ENCODE data around the gene MYO18B. TPM values are rescaled to one million over a fixed set of nuclear protein-coding genes. Genes with fewer than 3 reads are reported as not detected.

Gene MYO18B
- total and polyA plus RNA-seq, 9 donors, result 47.3 to 92.1 (median 74.7) TPM

- Histone ChIP-seq H3K27ac (ENCODE audit: low read length) (no peak overlapping the region), H3K4me3 (ENCODE audit: low read length) (no peak overlapping the region), H3K4me1 (ENCODE audit: control insufficient read depth, insufficient read depth, low read length) (peaks cover 2% of the 10 kb centered on the region), H3K27me3 (ENCODE audit: control insufficient read depth, insufficient read depth, low read length) (no peaks in the 10 kb centered on the region), H3K9me3 (replicated peaks; ENCODE audit: control insufficient read depth, low read depth, low read length) (no peaks in the 10 kb centered on the region), H3K36me3 (ENCODE audit: control insufficient read depth, insufficient read depth, low read length) (peaks cover 74% of the 10 kb centered on the region)
- DNase-seq, result no peak
- WGBS (ENCODE audit: insufficient coverage), result 75% methylated on average over 7 of the region's 9 CpGs
Observed at GRCh38 chr22:25772288-25772687, 30.3 kb downstream of the MYO18B start.

- Histone ChIP-seq H3K4me3 (ENCODE audit: low read length) (no peak overlapping the region), H3K9me3 (replicated peaks; ENCODE audit: control insufficient read depth, low read depth, low read length) (no peaks in the 10 kb centered on the region), H3K4me1 (ENCODE audit: control insufficient read depth, insufficient read depth, low read length) (peaks cover 2% of the 10 kb centered on the region), H3K27ac (ENCODE audit: low read length) (no peak overlapping the region), H3K36me3 (ENCODE audit: control insufficient read depth, insufficient read depth, low read length) (peaks cover 69% of the 10 kb centered on the region), H3K27me3 (ENCODE audit: control insufficient read depth, insufficient read depth, low read length) (no peaks in the 10 kb centered on the region)
- no peak for DNase-seq
- 48% methylated on average over 8 of the region's 12 CpGs for WGBS (ENCODE audit: insufficient coverage)
Observed at GRCh38 chr22:25774575-25775026, 32.6 kb downstream of the MYO18B start.

GRCh38 chr22:25775531-25775930, 33.5 kb downstream of the MYO18B start:
- peaks cover 64% of the 10 kb centered on the region for H3K36me3 ChIP-seq (ENCODE audit: control insufficient read depth, insufficient read depth, low read length)
- no peaks in the 10 kb centered on the region for H3K9me3 ChIP-seq (replicated peaks; ENCODE audit: control insufficient read depth, low read depth, low read length)
- H3K27me3 ChIP-seq (ENCODE audit: control insufficient read depth, insufficient read depth, low read length), result no peaks in the 10 kb centered on the region
- no peak for DNase-seq
- peaks cover 2% of the 10 kb centered on the region for H3K4me1 ChIP-seq (ENCODE audit: control insufficient read depth, insufficient read depth, low read length)
- no peak overlapping the region for H3K27ac ChIP-seq (ENCODE audit: low read length)
- H3K4me3 ChIP-seq (ENCODE audit: low read length), result no peak overlapping the region
- 26% methylated on average over 5 of the region's 8 CpGs for WGBS (ENCODE audit: insufficient coverage)

DNA sequence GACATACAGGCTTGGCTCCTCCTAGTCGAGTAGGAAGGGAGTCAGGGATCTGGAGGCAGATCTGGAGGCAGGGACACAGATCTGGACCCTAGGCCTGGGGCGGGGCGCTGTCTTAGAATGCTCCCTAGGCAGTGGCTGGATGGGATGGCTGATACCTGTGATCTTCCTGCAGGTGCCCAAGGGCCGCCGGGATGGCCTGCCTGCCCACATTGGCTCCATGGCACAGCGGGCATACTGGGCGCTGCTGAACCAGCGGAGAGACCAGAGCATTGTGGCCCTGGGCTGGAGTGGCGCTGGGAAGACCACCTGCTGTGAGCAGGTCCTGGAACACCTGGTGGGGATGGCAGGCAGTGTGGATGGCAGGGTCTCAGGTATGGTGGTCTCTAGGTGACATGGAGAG, 35.4 kb downstream of the MYO18B start:
- WGBS (ENCODE audit: insufficient coverage), result 89% methylated on average over 9 of the region's 9 CpGs
- H3K4me1 ChIP-seq (ENCODE audit: control insufficient read depth, insufficient read depth, low read length), result peaks cover 2% of the 10 kb centered on the region
- DNase-seq, result no peak
- H3K36me3 ChIP-seq (ENCODE audit: control insufficient read depth, insufficient read depth, low read length), result peaks cover 59% of the 10 kb centered on the region
- no peak overlapping the region for H3K27ac ChIP-seq (ENCODE audit: low read length)
- no peaks in the 10 kb centered on the region for H3K27me3 ChIP-seq (ENCODE audit: control insufficient read depth, insufficient read depth, low read length)
- no peak overlapping the region for H3K4me3 ChIP-seq (ENCODE audit: low read length)
- no peaks in the 10 kb centered on the region for H3K9me3 ChIP-seq (replicated peaks; ENCODE audit: control insufficient read depth, low read depth, low read length)

DNA sequence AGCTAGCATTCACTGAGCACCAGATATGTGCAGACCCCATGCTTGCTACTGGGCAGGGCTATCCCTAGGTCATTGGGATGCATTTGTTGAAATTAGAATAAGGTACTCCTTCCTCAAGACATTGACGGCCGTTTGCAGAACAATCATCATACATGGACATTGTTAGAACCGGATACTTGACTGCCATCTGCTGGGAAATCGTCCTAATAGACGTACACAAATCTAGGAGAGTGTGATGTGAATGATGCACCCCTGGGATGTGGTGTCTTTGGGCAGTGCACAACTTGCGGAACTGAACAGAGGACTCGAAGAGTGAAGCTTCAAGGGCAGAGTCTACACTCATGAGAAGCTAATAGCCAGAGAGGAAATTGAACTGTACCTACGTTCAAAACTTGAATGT, 35.9 kb downstream of the MYO18B start:
- no peak for DNase-seq
- no peaks in the 10 kb centered on the region for H3K27me3 ChIP-seq (ENCODE audit: control insufficient read depth, insufficient read depth, low read length)
- H3K36me3 ChIP-seq (ENCODE audit: control insufficient read depth, insufficient read depth, low read length), result peaks cover 57% of the 10 kb centered on the region
- peaks cover under 1% of the 10 kb centered on the region for H3K4me1 ChIP-seq (ENCODE audit: control insufficient read depth, insufficient read depth, low read length)
- WGBS (ENCODE audit: insufficient coverage), result 32% methylated on average over 6 of the region's 8 CpGs
- H3K4me3 ChIP-seq (ENCODE audit: low read length), result no peak overlapping the region
- no peak overlapping the region for H3K27ac ChIP-seq (ENCODE audit: low read length)
- no peaks in the 10 kb centered on the region for H3K9me3 ChIP-seq (replicated peaks; ENCODE audit: control insufficient read depth, low read depth, low read length)

DNA sequence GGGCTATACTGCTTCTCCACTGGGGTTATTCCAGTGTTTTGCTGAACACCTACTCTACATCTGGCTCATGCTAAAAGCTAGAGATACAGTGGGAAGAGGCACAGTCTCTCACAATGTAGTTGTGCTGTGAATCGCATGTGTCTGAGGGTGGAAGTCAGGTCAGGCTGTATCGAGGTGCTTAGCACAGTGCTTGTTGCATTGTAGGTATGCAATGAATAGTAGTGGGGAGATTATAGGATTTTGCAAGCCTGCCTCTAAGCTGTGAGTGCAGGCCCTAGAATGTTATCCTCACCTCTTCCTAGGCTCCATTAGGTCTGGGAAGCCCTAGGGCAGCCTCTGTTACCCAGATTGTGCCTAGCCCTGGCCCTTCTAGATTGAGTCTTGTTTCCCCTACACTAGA, 37.4 kb downstream of the MYO18B start:
- Histone ChIP-seq H3K27me3 (ENCODE audit: control insufficient read depth, insufficient read depth, low read length) (no peaks in the 10 kb centered on the region), H3K9me3 (replicated peaks; ENCODE audit: control insufficient read depth, low read depth, low read length) (no peaks in the 10 kb centered on the region), H3K4me3 (ENCODE audit: low read length) (no peak overlapping the region), H3K36me3 (ENCODE audit: control insufficient read depth, insufficient read depth, low read length) (peaks cover 61% of the 10 kb centered on the region), H3K4me1 (ENCODE audit: control insufficient read depth, insufficient read depth, low read length) (no peaks in the 10 kb centered on the region), H3K27ac (ENCODE audit: low read length) (no peak overlapping the region)
- no peak for DNase-seq
- WGBS (ENCODE audit: insufficient coverage), result no CpG with 5 or more reads among the region's 2 CpGs

- DNase-seq, result no peak
- Histone ChIP-seq H3K27me3 (ENCODE audit: control insufficient read depth, insufficient read depth, low read length) (no peaks in the 10 kb centered on the region), H3K9me3 (replicated peaks; ENCODE audit: control insufficient read depth, low read depth, low read length) (no peaks in the 10 kb centered on the region), H3K27ac (ENCODE audit: low read length) (no peak overlapping the region), H3K4me1 (ENCODE audit: control insufficient read depth, insufficient read depth, low read length) (no peaks in the 10 kb centered on the region), H3K4me3 (ENCODE audit: low read length) (no peak overlapping the region), H3K36me3 (ENCODE audit: control insufficient read depth, insufficient read depth, low read length) (peaks cover 61% of the 10 kb centered on the region)
- WGBS (ENCODE audit: insufficient coverage), result 87% methylated on average over 13 of the region's 13 CpGs
Observed at GRCh38 chr22:25779890-25780289, 37.9 kb downstream of the MYO18B start.

DNA sequence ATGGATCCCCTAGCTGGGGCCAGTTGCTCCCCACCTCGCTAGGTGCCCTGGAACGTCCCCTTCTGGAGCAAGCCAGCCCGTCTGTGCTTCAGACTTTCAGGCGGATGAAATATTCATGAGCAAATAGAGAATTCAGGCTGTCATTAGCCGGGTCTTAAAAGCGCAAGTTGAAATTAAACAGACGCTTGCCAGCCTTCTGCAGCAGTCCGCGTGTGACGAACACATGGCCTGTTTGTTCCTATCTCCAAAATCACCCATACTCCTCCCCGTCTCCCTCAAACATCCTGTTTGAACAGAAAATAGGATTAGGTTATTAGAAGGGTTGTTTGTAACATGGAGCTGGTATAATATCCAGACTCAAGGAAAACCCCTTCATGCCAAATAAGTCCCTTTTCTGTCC, 38.7 kb downstream of the MYO18B start:
- peaks cover 61% of the 10 kb centered on the region for H3K36me3 ChIP-seq (ENCODE audit: control insufficient read depth, insufficient read depth, low read length)
- H3K9me3 ChIP-seq (replicated peaks; ENCODE audit: control insufficient read depth, low read depth, low read length), result no peaks in the 10 kb centered on the region
- no peak for DNase-seq
- no peak overlapping the region for H3K27ac ChIP-seq (ENCODE audit: low read length)
- H3K27me3 ChIP-seq (ENCODE audit: control insufficient read depth, insufficient read depth, low read length), result no peaks in the 10 kb centered on the region
- H3K4me3 ChIP-seq (ENCODE audit: low read length), result no peak overlapping the region
- no peaks in the 10 kb centered on the region for H3K4me1 ChIP-seq (ENCODE audit: control insufficient read depth, insufficient read depth, low read length)
- WGBS (ENCODE audit: insufficient coverage), result 27% methylated on average over 5 of the region's 11 CpGs

DNA sequence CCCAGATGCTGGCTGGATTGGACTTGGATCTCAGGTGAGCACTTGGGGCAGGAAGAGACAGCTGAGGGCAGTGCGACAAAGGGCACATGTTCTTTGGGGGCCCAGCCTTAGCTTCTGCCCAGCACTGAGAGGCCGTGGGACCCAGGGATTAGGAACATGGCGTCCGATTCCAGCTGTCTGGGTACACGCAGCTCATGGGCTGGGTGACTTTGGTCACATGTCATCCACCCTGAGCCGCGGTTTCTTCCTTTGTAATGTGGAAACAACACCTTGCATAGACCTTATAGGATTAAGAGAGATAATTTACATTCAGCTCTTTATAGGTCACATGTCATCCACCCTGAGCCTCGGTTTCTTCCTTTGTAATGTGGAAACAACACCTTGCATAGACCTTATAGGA, 39.8 kb downstream of the MYO18B start:
- no peak for DNase-seq
- H3K27ac ChIP-seq (ENCODE audit: low read length), result no peak overlapping the region
- WGBS (ENCODE audit: insufficient coverage), result 82% methylated on average over 2 of the region's 8 CpGs

GRCh38 chr22:25782831-25783230, 40.8 kb downstream of the MYO18B start:
- H3K9me3 ChIP-seq (replicated peaks; ENCODE audit: control insufficient read depth, low read depth, low read length), result peaks cover 2% of the 10 kb centered on the region
- no peak overlapping the region for H3K27ac ChIP-seq (ENCODE audit: low read length)
- peaks cover 61% of the 10 kb centered on the region for H3K36me3 ChIP-seq (ENCODE audit: control insufficient read depth, insufficient read depth, low read length)
- no peaks in the 10 kb centered on the region for H3K27me3 ChIP-seq (ENCODE audit: control insufficient read depth, insufficient read depth, low read length)
- DNase-seq, result no peak
- H3K4me1 ChIP-seq (ENCODE audit: control insufficient read depth, insufficient read depth, low read length), result peaks cover 2% of the 10 kb centered on the region
- WGBS (ENCODE audit: insufficient coverage), result no CpG with 5 or more reads among the region's 2 CpGs
- H3K4me3 ChIP-seq (ENCODE audit: low read length), result no peak overlapping the region

More for the DNA sequence above, 39.8 kb downstream of the MYO18B start:
- H3K4me1 ChIP-seq (ENCODE audit: control insufficient read depth, insufficient read depth, low read length), result no peaks in the 10 kb centered on the region
- peaks cover 2% of the 10 kb centered on the region for H3K9me3 ChIP-seq (replicated peaks; ENCODE audit: control insufficient read depth, low read depth, low read length)
- H3K4me3 ChIP-seq (ENCODE audit: low read length), result no peak overlapping the region
- H3K27me3 ChIP-seq (ENCODE audit: control insufficient read depth, insufficient read depth, low read length), result no peaks in the 10 kb centered on the region
- peaks cover 66% of the 10 kb centered on the region for H3K36me3 ChIP-seq (ENCODE audit: control insufficient read depth, insufficient read depth, low read length)

DNA sequence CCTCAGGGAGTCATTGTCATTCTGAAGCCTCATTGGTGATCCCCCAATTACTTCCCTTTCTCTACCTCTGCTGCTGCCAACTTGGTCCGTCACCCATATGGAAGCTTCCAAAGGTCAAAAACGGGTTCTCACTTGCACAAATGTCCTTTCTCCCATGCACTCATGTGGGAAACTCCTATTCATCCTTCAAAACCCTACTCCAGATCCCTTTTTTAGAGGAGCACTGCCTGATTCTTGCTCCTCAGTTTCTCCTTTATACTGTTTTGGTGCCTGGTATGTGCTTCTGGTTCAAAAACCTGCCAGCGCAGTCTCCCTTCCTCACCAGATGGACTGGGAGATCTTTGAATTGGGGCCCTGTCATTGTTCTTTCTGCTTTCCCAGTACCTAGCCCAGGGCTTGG, 41.9 kb downstream of the MYO18B start:
- DNase-seq, result no peak
- Histone ChIP-seq H3K27me3 (ENCODE audit: control insufficient read depth, insufficient read depth, low read length) (no peaks in the 10 kb centered on the region), H3K36me3 (ENCODE audit: control insufficient read depth, insufficient read depth, low read length) (peaks cover 59% of the 10 kb centered on the region), H3K4me1 (ENCODE audit: control insufficient read depth, insufficient read depth, low read length) (peaks cover 2% of the 10 kb centered on the region), H3K27ac (ENCODE audit: low read length) (no peak overlapping the region), H3K4me3 (ENCODE audit: low read length) (no peak overlapping the region), H3K9me3 (replicated peaks; ENCODE audit: control insufficient read depth, low read depth, low read length) (peaks cover 2% of the 10 kb centered on the region)
- WGBS (ENCODE audit: insufficient coverage), result 41% methylated on average over 2 of the region's 3 CpGs

Measured in muscle of leg (tissue), 11 donors.